Measurements from ENCODE around the gene ABHD8. TPM values are rescaled to one million over a fixed set of nuclear protein-coding genes. Genes with fewer than 3 reads are reported as not detected.

ABHD8 gene
- total and polyA plus RNA-seq, 12 donors: 2.3 to 60.0 (median 35.8) TPM

DNA sequence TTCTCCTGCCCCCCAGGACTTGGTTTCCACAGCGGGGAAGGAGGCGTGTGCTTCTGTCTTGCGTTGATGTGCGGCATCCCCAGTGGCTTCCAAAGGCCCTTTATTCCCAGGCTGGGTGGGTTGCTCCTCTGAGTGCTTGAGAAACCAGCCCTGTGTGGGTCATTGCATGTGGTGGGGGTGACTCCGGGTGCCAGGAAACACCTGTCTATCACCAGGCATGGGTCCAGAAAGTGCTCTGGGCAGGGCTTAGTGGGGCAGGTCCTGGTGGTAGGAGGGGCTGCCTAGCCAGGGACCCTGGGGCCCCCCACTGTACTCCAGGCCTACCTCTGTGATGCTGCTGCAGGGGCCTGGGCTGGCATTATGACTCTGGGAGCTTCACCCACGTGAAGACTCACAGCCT, 15.7 kb upstream of the ABHD8 start:
- intact Hi-C loops (cut with DNase I): no loop called here
- TF ChIP-seq CTCF (IDR thresholded peaks at IDR 0.05) (no peak), POLR2A (IDR thresholded peaks at IDR 0.05) (no peak)
- peaks cover 0 to 47% of the 10 kb centered on the region in 2 donors for H3K36me3 ChIP-seq (replicated peaks in 1 of 2)
- H3K27ac ChIP-seq: no peak overlapping the region
- no peaks in the 10 kb centered on the region for H3K27me3 ChIP-seq
- DNase-seq: no peak
- WGBS, 4 donors: 80 to 93% (median 82%) methylated on average over 5 to 6 of the region's 6 CpGs
- no peak overlapping the region for H3K4me3 ChIP-seq
- H3K9me3 ChIP-seq (replicated peaks in 1 of 3): no peaks in the 10 kb centered on the region
- H3K4me1 ChIP-seq (replicated peaks in 1 of 2): peaks cover 0 to 9% of the 10 kb centered on the region in 2 donors

DNA sequence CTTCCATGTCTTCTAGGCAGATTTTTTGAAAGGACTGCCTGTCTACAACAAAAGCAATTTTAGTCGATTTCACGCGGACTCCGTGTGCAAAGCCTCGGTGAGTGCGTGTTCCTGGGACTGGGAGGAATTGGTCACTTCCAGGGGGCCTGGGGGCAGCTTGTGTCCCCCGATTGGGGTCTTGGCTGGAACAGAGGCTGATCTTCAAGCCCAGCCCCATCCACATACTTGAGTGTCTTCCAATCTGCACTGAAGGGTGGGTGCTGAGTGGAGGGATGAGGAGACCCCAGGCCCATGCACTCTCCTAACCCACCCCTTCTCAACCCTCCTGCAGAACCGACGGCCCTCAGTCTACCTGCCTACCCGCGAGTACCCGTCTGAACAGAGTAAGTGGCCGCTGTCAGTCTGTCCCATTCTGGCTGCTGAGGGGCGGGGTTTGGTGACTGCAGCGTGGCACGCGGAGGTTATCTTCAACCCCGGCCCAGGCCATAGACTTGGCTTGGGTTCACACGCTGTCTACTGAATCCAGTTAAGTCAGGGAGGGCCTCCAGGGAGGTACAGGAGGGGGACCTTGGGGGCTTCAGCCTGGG, 10.9 kb upstream of the ABHD8 start:
- no peak for DNase-seq
- no peak overlapping the region for H3K4me3 ChIP-seq

GRCh38 chr19:17312189-17313113, 9.2 kb upstream of the ABHD8 start:
- peak in 3 of 7 donors; percentile 51 to 75 (median 66) for DNase-seq
- TF ChIP-seq POLR2A (IDR thresholded peaks at IDR 0.05) (peak in 1 of 2 donors; percentile 3), CTCF (IDR thresholded peaks at IDR 0.05) (no peak)
- Histone ChIP-seq H3K4me1 (replicated peaks in 1 of 2) (peaks cover 28 to 31% of the 10 kb centered on the region in 2 donors), H3K27ac (peak overlapping the region in 4 of 5 donors; percentile 24 to 89 (median 71)), H3K27me3 (no peaks in the 10 kb centered on the region), H3K36me3 (replicated peaks in 1 of 2) (peaks cover 0 to 32% of the 10 kb centered on the region in 2 donors), H3K4me3 (no peak overlapping the region), H3K9me3 (replicated peaks in 1 of 3) (no peaks in the 10 kb centered on the region)
- intact Hi-C loops (cut with DNase I): no loop called here
- WGBS, 4 donors: 47 to 55% (median 54%) methylated on average over 10 to 20 of the region's 20 CpGs

More for the DNA sequence above, 10.9 kb upstream of the ABHD8 start:
- 87 to 92% (median 91%) methylated on average over 10 to 19 of the region's 19 CpGs for WGBS, 4 donors
- H3K27ac ChIP-seq: no peak overlapping the region
- TF ChIP-seq CTCF (IDR thresholded peaks at IDR 0.05) (no peak), POLR2A (IDR thresholded peaks at IDR 0.05) (no peak)
- peaks cover 0 to 37% of the 10 kb centered on the region in 2 donors for H3K36me3 ChIP-seq (replicated peaks in 1 of 2)
- H3K4me1 ChIP-seq (replicated peaks in 1 of 2): peaks cover 28 to 31% of the 10 kb centered on the region in 2 donors
- no peaks in the 10 kb centered on the region for H3K9me3 ChIP-seq (replicated peaks in 1 of 3)
- intact Hi-C loops (cut with DNase I): no loop called here
- H3K27me3 ChIP-seq: no peaks in the 10 kb centered on the region

- intact Hi-C loops (cut with DNase I): no loop called here
These were observed 8.4 kb upstream of the ABHD8 start for GRCh38 chr19:17311455-17312188.

More at GRCh38 chr19:17311455-17312188, 8.4 kb upstream of the ABHD8 start:
- peak in 1 of 2 donors; percentile 33 for TF ChIP-seq POLR2A (IDR thresholded peaks at IDR 0.05)
- no peak for TF ChIP-seq CTCF (IDR thresholded peaks at IDR 0.05)
- Histone ChIP-seq H3K27ac (peak overlapping the region; percentile 2 to 89 (median 71)), H3K36me3 (replicated peaks in 1 of 2) (peaks cover 0 to 28% of the 10 kb centered on the region in 2 donors), H3K9me3 (replicated peaks in 1 of 3) (no peaks in the 10 kb centered on the region), H3K4me3 (no peak overlapping the region), H3K27me3 (no peaks in the 10 kb centered on the region), H3K4me1 (replicated peaks in 1 of 2) (peaks cover 33 to 39% of the 10 kb centered on the region in 2 donors)
- WGBS, 4 donors: 57 to 75% (median 65%) methylated on average over 10 to 11 of the region's 11 CpGs
- peak in 6 of 7 donors; percentile 77 to 85 (median 80) for DNase-seq

Data from adrenal gland (tissue), 12 donors.